GM19452 (cell line): ENCODE data around the gene TUFT1.

Experiments
- ATAC-seq: cut with Tn5 transposase; IDR thresholded peaks from one replicate; pipeline ENCODE4 v1.9.1; 2021; ENCODE audit not compliant: unreplicated experiment

The TUFT1 gene, protein sequence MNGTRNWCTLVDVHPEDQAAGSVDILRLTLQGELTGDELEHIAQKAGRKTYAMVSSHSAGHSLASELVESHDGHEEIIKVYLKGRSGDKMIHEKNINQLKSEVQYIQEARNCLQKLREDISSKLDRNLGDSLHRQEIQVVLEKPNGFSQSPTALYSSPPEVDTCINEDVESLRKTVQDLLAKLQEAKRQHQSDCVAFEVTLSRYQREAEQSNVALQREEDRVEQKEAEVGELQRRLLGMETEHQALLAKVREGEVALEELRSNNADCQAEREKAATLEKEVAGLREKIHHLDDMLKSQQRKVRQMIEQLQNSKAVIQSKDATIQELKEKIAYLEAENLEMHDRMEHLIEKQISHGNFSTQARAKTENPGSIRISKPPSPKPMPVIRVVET

GRCh38 chr1:151540021-151540981 lies at the start of gene TUFT1:
Gene TUFT1, plus strand, starts transcription at chr1:151540309. Its CDS starts 58 bp downstream, at chr1:151540367.
- ATAC-seq: peak; percentile 87

DNA sequence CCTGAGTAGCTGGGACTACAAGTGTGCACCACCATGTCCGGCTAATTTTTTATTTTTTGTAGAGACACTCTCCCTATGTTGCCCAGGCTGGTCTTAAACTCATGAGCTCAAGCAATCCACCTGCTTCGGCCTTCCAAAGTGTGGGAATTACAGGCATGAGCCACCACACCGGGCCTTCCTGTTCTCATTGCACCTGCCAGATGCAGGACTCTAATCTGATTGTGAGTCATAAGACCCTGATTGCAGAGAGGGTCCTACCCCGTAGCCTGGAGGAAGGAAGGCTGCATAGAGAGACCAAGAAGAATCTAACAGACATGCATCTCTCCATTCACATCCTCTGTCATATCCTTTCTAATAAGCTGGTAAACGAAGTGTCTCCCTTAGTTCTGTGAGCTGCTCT lies 48.5 kb upstream of the TUFT1 start:
- no peak for ATAC-seq

DNA sequence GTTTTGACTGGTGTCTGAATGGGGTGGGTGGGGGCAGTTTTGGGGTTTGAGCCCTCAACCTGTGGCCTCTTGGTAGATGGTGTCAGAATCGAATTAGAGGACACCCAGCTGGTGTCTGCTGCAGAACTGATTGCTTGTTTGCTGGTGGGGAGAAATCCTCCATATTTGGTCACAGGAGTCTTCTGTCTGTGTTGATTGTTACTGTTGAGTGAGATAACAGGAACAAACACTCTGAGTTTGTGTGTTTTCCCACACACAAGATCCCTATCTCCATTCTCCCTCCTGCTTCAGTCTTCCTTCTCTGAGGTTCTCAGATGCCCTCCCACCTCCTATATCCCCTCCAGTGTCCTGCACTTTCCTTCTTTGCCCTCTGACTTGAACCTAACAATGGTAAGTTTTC lies 48.0 kb upstream of the TUFT1 start:
- ATAC-seq: no peak

DNA sequence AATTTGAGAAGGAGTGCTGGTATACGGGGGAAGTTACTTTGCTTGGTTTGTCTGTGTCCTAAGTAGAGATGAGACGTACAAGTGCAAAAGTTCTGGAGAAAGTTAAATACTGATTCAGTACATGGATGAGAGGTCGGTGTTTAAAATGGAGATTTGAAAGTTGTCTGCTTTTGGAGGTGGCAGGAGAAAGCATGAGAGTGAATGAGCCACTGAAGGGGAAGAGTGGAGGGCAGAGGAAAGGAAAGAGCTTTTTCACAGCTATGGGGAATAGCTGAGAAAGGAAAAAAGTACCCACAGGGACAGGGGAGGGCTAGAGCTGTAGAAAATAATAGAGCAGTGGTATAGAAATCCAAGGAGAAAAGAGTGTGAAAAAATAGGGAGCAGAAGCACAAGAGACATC lies 47.1 kb upstream of the TUFT1 start:
- no peak for ATAC-seq

- ATAC-seq: no peak
Observed at GRCh38 chr1:151494741-151495281, 45.3 kb upstream of the TUFT1 start.

- ATAC-seq: no peak
Observed at GRCh38 chr1:151495316-151495715, 44.8 kb upstream of the TUFT1 start.

- no peak for ATAC-seq
Observed at GRCh38 chr1:151499365-151499764, 40.7 kb upstream of the TUFT1 start.

GRCh38 chr1:151499930-151500329 lies 40.2 kb upstream of the TUFT1 start:
- ATAC-seq: no peak

DNA sequence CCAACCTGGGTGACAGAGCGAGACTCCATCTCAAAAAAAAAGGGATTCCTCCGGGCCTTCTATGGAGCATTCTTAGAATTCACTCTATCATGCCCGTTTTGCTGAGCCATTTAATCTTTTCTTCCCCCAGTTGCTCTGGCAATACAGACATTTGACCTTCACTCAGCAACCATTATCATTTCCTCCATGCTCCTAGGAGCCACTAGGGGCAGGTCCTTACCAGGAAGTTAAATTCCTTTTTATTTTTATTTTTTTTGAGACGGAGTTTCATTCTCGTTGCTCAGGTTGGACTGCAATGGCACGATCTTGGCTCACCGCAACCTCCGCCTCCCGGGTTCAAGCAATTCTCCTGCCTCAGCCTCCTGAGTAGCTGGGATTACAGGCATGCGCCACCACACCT lies 38.6 kb upstream of the TUFT1 start:
- ATAC-seq: no peak

DNA sequence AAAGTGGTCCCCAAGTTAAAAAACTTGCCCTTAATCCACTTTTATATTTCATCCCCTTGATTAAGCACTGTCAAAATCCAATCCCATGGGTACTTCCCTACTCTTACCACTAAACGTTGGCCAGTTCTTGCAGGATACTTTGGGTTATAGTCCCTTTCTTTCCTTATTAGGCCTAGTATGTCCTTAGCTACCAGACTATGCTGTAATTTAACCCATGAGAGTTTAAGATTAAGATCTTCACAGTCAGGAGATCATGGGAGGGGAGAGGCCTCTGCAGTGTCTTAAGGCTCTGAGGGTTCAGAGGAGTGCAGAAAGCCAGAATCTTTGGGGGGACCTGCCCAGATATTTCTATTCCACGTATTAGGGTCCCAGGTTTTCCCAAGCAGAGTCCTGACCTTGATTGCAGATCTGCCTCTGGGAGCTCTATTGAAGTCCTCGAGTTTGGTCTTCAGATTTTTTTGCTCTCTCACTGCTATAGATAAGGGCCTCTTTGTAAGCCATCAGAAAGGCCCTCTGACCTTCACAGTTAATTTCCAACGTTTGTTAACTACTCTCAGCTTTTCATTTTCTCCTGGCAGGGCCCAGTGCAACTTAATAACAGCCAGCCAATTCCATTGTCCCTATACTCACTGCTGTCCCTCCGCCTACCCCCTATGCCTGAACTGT lies 37.9 kb upstream of the TUFT1 start:
- ATAC-seq: no peak

- no peak for ATAC-seq
Observed at GRCh38 chr1:151502859-151503780, 37.0 kb upstream of the TUFT1 start.

GRCh38 chr1:151504252-151504651 lies 35.9 kb upstream of the TUFT1 start:
- no peak for ATAC-seq

DNA sequence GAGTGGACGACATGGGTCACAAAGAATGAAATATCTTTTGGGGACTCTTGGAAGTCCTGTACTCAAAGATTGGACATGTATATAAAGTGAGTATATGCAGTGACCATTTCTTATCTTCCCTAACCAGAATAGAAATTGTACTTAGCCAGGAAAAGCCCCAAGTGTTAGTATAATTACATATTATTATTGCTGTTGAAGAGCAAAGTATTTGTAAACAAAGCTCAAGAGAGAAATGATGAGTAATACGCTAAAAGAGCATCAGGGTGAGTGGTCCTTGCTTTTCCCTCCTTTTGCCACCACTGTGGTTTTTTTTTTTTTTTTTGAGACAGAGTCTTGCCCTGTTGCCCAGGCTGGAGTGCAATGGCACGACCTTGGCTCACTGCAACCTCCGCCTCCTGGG lies 35.4 kb upstream of the TUFT1 start:
- ATAC-seq: no peak

GRCh38 chr1:151508833-151509232 lies 31.3 kb upstream of the TUFT1 start:
- no peak for ATAC-seq

DNA sequence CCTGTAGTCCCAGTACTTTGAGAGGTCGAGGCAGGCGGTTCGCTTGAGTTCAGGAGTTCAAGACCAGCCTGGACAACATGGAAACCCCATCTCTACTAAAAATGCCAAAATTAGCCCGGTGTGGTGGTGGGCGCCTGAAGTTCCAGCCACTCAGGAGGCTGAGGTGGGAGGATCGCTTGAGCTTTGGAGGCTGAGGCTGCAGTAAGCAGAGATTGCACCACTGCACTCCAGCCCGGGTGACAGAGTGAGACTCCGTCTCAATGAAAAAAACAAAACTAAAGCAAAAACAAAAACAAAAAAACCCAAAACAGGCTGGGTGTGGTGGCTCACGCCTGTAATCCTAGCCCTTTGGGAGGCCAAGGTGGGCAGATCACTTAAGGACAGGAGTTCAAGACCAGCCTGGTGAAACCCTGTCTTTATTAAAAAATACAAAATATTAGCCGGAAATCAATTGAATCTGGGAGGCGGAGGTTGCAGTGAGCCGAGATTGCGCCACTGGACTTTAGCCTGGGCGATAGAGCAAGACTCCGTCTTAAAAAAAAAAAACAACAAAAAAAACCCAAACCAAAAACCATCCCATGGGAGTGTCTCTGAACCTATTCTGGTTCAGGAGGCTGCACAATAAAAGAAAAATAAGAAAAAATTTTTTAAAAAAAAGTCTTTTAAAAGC lies 30.6 kb upstream of the TUFT1 start:
- no peak for ATAC-seq

- ATAC-seq: no peak
Observed at GRCh38 chr1:151510020-151510405, 30.1 kb upstream of the TUFT1 start.

- ATAC-seq: no peak
Observed at GRCh38 chr1:151510614-151510956, 29.5 kb upstream of the TUFT1 start.

DNA sequence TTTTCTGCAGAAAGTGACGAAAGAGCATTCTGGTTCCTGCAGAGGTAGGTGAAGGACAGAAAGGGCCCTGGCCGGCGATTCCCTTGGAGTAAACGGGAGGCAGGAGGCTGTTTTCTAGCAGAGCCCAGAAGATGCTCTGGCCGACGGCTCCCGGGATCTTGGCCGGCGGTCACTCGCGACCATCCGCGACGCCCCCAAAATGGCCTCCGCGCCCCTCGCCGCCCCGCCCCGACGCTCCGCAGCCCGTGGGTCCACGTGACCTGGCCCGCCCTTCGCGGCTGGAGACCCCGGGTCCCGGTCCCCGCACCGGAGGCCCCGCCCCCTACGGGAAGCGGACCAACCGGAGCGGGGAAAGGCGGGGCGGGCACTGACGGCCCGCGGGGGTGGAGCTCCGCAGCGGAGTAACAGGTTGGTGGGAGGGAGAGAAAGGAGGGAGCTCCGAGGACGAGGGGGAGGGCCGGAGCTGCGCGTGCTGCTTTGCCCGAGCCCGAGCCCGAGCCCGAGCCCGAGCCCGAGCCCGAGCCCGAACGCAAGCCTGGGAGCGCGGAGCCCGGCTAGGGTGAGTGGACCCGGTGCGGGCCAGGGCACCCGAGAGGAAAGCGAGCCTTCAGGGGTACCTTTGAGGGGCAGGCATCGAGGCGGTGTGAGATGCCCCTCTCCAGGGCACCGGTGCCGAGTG lies 29.0 kb upstream of the TUFT1 start, which contains the start of gene CGN:
Gene CGN, plus strand, starts transcription at position 431 of the 679 bp plus-strand sequence. CDS start 7,133 bp downstream, outside the sequence.
- ATAC-seq: peak; percentile 80

GRCh38 chr1:151511636-151512215 lies 28.4 kb upstream of the TUFT1 start:
- ATAC-seq: no peak
